GM23338 (cell line): ENCODE measurements around the gene PMM1. TPM values are rescaled to one million over a fixed set of nuclear protein-coding genes. Genes with fewer than 3 reads are reported as not detected.

Source experiments
- ATAC-seq: fragments of 200-7000 bp; cut with Tn5 transposase; 3 replicates; pipeline ENCODE4 v1.9.1; 2020
- DNase-seq: peaks from one replicate; pipeline ENCODE4 v3.0.0-alpha.2; 2015; ENCODE audit warnings: low spot score
- H2AFZ ChIP-seq: fragments of 200-600 bp; sonication (generic); 2 replicates; pipeline ENCODE4 v1.8.0; 2016; ENCODE audit warnings: antibody characterized with exemption, mild to moderate bottlenecking, moderate library complexity
- H3F3A ChIP-seq: fragments of 200-600 bp; sonication (generic); replicated peaks from 2 replicates; pipeline ENCODE4 v1.8.0; 2017; ENCODE audit warnings: antibody characterized with exemption, mixed run types, low read depth
- H3K27ac ChIP-seq: fragments of 200-600 bp; sonication (generic); 2 replicates; pipeline ENCODE4 v1.6.1; 2016; ENCODE audit warnings: low read depth
- H3K27me3 ChIP-seq: fragments of 200-600 bp; sonication (generic); 2 replicates; pipeline ENCODE4 v1.8.0; 2016; ENCODE audit warnings: mild to moderate bottlenecking, mixed run types, moderate library complexity; ENCODE audit not compliant: insufficient read depth
- H3K36me3 ChIP-seq: fragments of 200-600 bp; sonication (generic); 2 replicates; pipeline ENCODE4 v1.8.0; 2016; ENCODE audit warnings: mild to moderate bottlenecking; ENCODE audit not compliant: insufficient read depth
- H3K4me1 ChIP-seq: fragments of 200-600 bp; sonication (generic); 2 replicates; pipeline ENCODE4 v1.8.0; 2016; ENCODE audit warnings: mild to moderate bottlenecking, moderate library complexity; ENCODE audit not compliant: insufficient read depth
- H3K4me2 ChIP-seq: fragments of 200-600 bp; sonication (generic); 2 replicates; pipeline ENCODE4 v1.7.1; 2017; ENCODE audit warnings: mixed run types
- H3K4me3 ChIP-seq: fragments of 200-600 bp; sonication (generic); 2 replicates; pipeline ENCODE4 v1.6.1; 2016; ENCODE audit warnings: mixed run types
- H3K79me2 ChIP-seq: fragments of 200-600 bp; sonication (generic); replicated peaks from 2 replicates; pipeline ENCODE4 v1.8.0; 2017; ENCODE audit warnings: mild to moderate bottlenecking; ENCODE audit not compliant: insufficient read depth
- H3K9me2 ChIP-seq: fragments of 200-600 bp; sonication (generic); 2 replicates; pipeline ENCODE4 v1.8.0; 2017; ENCODE audit not compliant: insufficient read depth
- H4K20me1 ChIP-seq: fragments of 200-600 bp; sonication (generic); replicated peaks from 2 replicates; pipeline ENCODE4 v1.8.0; 2017; ENCODE audit warnings: mild to moderate bottlenecking; ENCODE audit not compliant: insufficient read depth
- H3K27ac Mint-ChIP-seq: 2 replicates; pipeline ENCODE4 v1.8.0; 2020; ENCODE audit warnings: inconsistent platforms, mild to moderate bottlenecking, moderate library complexity, mixed read lengths
- H3K27me3 Mint-ChIP-seq: 3 replicates; pipeline ENCODE4 v1.8.0; 2022; ENCODE audit warnings: low read depth, mild to moderate bottlenecking, moderate library complexity, mixed read lengths, inconsistent platforms; ENCODE audit not compliant: insufficient read depth, poor library complexity
- H3K36me3 Mint-ChIP-seq: 3 replicates; pipeline ENCODE4 v1.8.0; 2021; ENCODE audit warnings: low read depth, mild to moderate bottlenecking, inconsistent platforms, moderate library complexity, mixed read lengths
- H3K4me1 Mint-ChIP-seq: 3 replicates; pipeline ENCODE4 v1.8.0; 2020; ENCODE audit warnings: mild to moderate bottlenecking, inconsistent platforms, mixed read lengths
- H3K4me3 Mint-ChIP-seq: 3 replicates; pipeline ENCODE4 v1.8.0; 2021; ENCODE audit warnings: moderate library complexity, mild to moderate bottlenecking, inconsistent platforms, mixed read lengths
- H3K9me3 Mint-ChIP-seq: 3 replicates; pipeline ENCODE4 v1.8.0; 2020; ENCODE audit warnings: moderate library complexity, mild to moderate bottlenecking, inconsistent platforms, mixed read lengths
- ETS1 ChIP-seq: IDR thresholded peaks from 2 replicates; pipeline ENCODE4 v1.6.1; 2016; ENCODE audit warnings: antibody characterized with exemption
- EZH2phosphoT487 ChIP-seq: fragments of 200-600 bp; sonication (generic); IDR thresholded peaks from one replicate; pipeline ENCODE4 v1.8.1; 2018; ENCODE audit warnings: antibody characterized with exemption; ENCODE audit not compliant: unreplicated experiment
- JUNB ChIP-seq: IDR thresholded peaks from one replicate; pipeline ENCODE4 v1.6.1; 2016; ENCODE audit warnings: antibody characterized with exemption; ENCODE audit not compliant: unreplicated experiment
- NANOG ChIP-seq: IDR thresholded peaks from 2 replicates; pipeline ENCODE4 v1.6.1; 2016; ENCODE audit warnings: antibody characterized with exemption, borderline replicate concordance
- POLR2AphosphoS5 ChIP-seq: IDR thresholded peaks from 2 replicates; pipeline ENCODE4 v1.6.1; 2016; ENCODE audit warnings: antibody characterized with exemption, low read depth
- ZNF114 ChIP-seq: fragments of 250-450 bp; sonication (Bioruptor Pico); IDR thresholded peaks from 2 replicates; pipeline ENCODE4 v1.5.0; 2020; ENCODE audit warnings: mild to moderate bottlenecking, moderate library complexity
- ZNF331 ChIP-seq: fragments of 250-450 bp; sonication (Bioruptor Pico); IDR thresholded peaks from 2 replicates; pipeline ENCODE4 v1.5.0; 2020; ENCODE audit warnings: low read depth, mild to moderate bottlenecking, moderate library complexity
- polyA plus RNA-seq: library from polyadenylated mRNA; unstranded; fragments of >200 nt; fragmentation: Nextera tagmentation; extraction: Ambion mirVana; gene quantifications from 2 replicates; pipeline ENCODE4 v1.2.1, GENCODE V29; 2016
- total RNA-seq: library from RNA; depleted of rRNA; stranded (reverse); fragments of >200 nt; shearing (Covaris generic); gene quantifications from 2 replicates; pipeline ENCODE4 v1.2.3, GENCODE V29; 2014
- TF ChIP-seq, protein P1 (sequence below): fragments of 250-450 bp; sonication (Bioruptor Pico); IDR thresholded peaks from 2 replicates; pipeline ENCODE4 v1.5.0; 2020; ENCODE audit warnings: mild to moderate bottlenecking, moderate library complexity

PMM1 gene
- total and polyA plus RNA-seq, 2 experiments from 2014 or later = 8.7 to 9.9 TPM

- TF ChIP-seq, protein P1, sequence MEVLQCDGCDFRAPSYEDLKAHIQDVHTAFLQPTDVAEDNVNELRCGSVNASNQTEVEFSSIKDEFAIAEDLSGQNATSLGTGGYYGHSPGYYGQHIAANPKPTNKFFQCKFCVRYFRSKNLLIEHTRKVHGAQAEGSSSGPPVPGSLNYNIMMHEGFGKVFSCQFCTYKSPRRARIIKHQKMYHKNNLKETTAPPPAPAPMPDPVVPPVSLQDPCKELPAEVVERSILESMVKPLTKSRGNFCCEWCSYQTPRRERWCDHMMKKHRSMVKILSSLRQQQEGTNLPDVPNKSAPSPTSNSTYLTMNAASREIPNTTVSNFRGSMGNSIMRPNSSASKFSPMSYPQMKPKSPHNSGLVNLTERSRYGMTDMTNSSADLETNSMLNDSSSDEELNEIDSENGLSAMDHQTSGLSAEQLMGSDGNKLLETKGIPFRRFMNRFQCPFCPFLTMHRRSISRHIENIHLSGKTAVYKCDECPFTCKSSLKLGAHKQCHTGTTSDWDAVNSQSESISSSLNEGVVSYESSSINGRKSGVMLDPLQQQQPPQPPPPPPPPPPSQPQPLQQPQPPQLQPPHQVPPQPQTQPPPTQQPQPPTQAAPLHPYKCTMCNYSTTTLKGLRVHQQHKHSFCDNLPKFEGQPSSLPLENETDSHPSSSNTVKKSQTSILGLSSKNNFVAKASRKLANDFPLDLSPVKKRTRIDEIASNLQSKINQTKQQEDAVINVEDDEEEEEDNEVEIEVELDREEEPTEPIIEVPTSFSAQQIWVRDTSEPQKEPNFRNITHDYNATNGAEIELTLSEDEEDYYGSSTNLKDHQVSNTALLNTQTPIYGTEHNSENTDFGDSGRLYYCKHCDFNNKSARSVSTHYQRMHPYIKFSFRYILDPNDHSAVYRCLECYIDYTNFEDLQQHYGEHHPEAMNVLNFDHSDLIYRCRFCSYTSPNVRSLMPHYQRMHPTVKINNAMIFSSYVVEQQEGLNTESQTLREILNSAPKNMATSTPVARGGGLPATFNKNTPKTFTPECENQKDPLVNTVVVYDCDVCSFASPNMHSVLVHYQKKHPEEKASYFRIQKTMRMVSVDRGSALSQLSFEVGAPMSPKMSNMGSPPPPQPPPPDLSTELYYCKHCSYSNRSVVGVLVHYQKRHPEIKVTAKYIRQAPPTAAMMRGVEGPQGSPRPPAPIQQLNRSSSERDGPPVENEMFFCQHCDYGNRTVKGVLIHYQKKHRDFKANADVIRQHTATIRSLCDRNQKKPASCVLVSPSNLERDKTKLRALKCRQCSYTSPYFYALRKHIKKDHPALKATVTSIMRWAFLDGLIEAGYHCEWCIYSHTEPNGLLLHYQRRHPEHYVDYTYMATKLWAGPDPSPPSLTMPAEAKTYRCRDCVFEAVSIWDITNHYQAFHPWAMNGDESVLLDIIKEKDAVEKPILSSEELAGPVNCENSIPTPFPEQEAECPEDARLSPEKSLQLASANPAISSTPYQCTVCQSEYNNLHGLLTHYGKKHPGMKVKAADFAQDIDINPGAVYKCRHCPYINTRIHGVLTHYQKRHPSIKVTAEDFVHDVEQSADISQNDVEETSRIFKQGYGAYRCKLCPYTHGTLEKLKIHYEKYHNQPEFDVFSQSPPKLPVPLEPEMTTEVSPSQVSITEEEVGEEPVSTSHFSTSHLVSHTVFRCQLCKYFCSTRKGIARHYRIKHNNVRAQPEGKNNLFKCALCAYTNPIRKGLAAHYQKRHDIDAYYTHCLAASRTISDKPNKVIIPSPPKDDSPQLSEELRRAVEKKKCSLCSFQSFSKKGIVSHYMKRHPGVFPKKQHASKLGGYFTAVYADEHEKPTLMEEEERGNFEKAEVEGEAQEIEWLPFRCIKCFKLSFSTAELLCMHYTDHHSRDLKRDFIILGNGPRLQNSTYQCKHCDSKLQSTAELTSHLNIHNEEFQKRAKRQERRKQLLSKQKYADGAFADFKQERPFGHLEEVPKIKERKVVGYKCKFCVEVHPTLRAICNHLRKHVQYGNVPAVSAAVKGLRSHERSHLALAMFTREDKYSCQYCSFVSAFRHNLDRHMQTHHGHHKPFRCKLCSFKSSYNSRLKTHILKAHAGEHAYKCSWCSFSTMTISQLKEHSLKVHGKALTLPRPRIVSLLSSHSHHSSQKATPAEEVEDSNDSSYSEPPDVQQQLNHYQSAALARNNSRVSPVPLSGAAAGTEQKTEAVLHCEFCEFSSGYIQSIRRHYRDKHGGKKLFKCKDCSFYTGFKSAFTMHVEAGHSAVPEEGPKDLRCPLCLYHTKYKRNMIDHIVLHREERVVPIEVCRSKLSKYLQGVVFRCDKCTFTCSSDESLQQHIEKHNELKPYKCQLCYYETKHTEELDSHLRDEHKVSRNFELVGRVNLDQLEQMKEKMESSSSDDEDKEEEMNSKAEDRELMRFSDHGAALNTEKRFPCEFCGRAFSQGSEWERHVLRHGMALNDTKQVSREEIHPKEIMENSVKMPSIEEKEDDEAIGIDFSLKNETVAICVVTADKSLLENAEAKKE (CRISPR knock-in tag) = no peak
- TF ChIP-seq ZNF331 (CRISPR knock-in tag) (no peak), NANOG (no peak), ZNF114 (no peak), JUNB (no peak), ETS1 (no peak)
Observed at GRCh38 chr22:41530890-41531714, 58.5 kb downstream of the PMM1 start (continued).

GRCh38 chr22:41528938-41529561 is 60.6 kb downstream of the PMM1 start:
- peak; percentile 32; the same call in 1 of the 2 replicates for TF ChIP-seq POLR2AphosphoS5
- TF ChIP-seq EZH2phosphoT487 = no peak
- H3K79me2 ChIP-seq = no peaks in the 10 kb centered on the region; the same call in 1 of the 2 replicates
- H2AFZ ChIP-seq = no peak overlapping the region
- DNase-seq (no peak), ATAC-seq (no peak)
- H3K36me3 Mint-ChIP-seq = peaks cover 71% of the 10 kb centered on the region
- H3K4me3 Mint-ChIP-seq = no peak overlapping the region; the same call in 2 of the 3 replicates
- peaks cover 39% of the 10 kb centered on the region for H3K27me3 Mint-ChIP-seq
- H3K27me3 ChIP-seq = no peaks in the 10 kb centered on the region
- no peak overlapping the region for H3K4me3 ChIP-seq
- H3K4me2 ChIP-seq = no peak overlapping the region
- no peaks in the 10 kb centered on the region for H3K9me3 Mint-ChIP-seq
- H3K36me3 ChIP-seq = peaks cover 19% of the 10 kb centered on the region; the same call in 1 of the 2 replicates
- no peak overlapping the region for H3K27ac Mint-ChIP-seq
- no peaks in the 10 kb centered on the region for H3K9me2 ChIP-seq
- H3F3A ChIP-seq = peaks cover 30% of the 10 kb centered on the region
- 0 out of 2 replicates have a peak, but pooled peaks cover 3% of the 10 kb centered on the region for H3K4me1 ChIP-seq
- no peak overlapping the region for H3K27ac ChIP-seq
- peaks cover 13% of the 10 kb centered on the region for H4K20me1 ChIP-seq
- H3K4me1 Mint-ChIP-seq = peaks cover 2% of the 10 kb centered on the region
